Femur (tissue), 1 donor: ENCODE data around the gene CAPN1.
"Not testable (repeated sequence)": the region's sequence is repeated elsewhere in the genome, so short reads cannot be mapped to it uniquely, and the experiment has no call there.

ENCODE experiments used
- DNase-seq: peaks from one replicate; pipeline ENCODE4 v3.0.0-alpha.2; 2017

CAPN1 gene

DNA sequence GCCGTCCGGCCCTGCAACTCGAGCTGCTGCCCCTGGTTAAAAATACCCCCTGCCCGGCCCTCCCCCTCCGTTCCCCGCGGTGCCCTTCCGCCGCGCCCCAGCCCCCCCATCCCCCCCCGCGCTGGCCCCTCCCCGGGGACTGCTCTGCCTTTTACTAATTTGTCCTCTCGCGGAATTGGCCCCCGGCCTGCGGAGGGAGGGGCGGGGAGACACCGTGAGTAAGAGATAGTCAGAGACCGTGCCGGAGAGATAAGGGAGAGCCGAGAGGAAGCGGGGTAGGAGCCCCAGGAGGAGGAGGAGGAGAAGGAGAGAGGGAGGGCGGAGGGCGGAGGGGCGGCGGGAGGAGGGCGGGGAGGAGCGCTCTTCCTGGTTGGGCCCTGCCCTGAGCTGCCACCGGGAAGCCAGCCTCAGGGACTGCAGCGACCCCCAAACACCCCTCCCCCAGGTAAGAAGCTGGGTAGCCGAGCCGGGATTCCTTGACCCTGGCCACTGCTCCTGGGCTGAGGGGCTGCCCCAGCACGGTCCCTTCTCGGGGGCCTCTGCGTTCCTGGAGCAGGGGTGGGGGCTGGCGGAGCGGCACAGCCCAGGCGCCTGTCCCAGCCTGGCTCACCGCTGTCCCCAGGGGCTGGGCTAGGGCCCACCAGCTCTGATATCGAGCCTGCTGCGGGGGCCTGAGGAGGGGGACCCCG, at the start of gene CAPN1:
TSS of gene CAPN1 (plus strand) at position 360 of the 689 bp plus-strand sequence. CDS start 774 bp downstream, outside the sequence.
- DNase-seq = peak; percentile 84

- no peak for DNase-seq
These were observed 49.3 kb upstream of the CAPN1 start for GRCh38 chr11:65132238-65132987.

GRCh38 chr11:65132988-65133700, 48.6 kb upstream of the CAPN1 start:
- no peak for DNase-seq

DNA sequence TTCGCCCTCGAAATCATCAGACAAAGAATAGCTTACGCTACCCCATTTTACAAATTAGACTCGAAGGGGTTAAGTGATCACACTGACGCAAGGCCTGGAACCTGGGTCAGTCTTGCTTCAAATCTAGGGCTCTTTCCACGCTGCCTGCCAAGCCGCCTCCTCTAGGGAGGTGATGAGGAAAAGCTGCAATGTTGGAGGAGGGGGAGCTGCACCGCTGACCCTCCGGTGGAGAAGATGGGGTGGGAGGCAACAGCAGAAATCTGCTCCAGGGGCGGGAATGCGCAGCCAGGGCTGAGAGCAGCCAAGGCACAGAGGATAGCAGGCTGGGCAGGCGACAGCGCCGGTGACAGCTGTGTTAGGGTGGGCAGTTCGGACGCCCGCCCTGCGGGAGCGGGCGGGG, 48.0 kb upstream of the CAPN1 start:
- peak; percentile 86 for DNase-seq

DNA sequence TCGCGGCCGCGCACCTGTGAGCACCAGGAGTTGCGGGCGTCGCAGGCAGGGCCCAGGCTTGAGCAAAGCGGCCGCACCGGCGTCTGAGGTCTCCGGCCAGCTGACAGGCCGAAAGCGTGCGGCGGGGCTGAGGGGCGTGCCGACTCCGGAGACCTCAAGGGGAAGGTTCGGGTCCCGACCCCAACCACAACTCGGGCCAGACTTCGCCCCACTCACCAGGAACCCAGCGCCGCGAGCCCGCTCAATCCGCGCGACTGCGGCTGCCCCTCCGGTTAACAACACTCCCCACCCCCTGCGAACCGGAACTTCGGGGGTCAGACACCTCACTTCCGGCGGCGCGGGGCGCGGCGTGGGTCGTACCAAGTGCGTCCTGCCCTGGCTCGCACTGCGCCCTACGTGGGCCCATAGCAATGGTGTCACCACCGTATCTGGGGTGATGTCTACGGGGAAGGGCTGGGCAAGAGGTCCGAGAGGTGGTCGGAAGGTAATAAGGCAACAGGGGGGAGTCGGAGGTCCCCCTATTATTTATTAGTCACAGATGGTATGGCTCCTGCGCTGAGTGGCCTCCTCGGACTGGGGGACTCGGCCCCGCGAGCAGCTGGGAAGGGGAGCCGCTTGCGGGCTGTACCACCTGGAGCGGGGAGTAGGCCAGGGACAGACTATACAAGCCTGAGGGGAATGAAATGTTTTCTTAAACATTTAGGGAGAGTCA, 47.3 kb upstream of the CAPN1 start, which contains the start of gene SYVN1:
TSS of gene SYVN1 (minus strand) at position 280 of the 712 bp plus-strand sequence. CDS start 918 bp downstream, outside the sequence.
- peak; percentile 95 for DNase-seq

DNA sequence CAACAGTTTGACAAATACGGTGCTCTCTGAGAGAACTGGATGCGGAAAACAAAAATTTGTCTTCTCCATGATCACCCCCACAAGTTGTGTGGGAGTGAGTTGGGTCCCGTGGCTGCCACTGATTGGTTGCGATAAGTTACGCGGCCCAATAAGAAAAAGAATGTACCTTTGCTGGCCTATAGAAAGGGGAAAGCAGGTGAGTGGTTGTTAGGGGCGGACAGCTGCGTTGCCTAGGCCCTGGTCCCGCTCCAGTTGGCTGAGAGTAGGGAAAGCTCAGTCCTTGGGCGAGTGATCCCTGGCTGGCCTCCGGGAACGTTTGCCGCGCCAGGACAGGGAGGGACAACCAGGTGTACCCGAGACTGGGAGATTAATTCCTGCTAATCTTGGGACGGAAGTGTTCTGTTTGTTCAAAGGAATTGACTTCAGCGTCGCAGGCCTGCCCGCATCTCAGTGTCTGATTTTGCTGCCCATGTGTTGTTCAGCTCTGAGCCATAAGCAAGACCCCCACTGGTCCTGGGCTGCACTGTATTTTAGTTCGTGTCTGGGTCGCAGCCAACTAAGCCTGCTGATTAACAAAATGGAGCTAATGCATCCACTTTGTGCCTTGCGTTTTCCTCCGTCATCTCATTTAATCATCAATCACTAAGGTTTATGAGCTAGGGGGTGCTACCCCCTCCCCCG, 46.6 kb upstream of the CAPN1 start:
- peak; percentile 95 for DNase-seq

DNA sequence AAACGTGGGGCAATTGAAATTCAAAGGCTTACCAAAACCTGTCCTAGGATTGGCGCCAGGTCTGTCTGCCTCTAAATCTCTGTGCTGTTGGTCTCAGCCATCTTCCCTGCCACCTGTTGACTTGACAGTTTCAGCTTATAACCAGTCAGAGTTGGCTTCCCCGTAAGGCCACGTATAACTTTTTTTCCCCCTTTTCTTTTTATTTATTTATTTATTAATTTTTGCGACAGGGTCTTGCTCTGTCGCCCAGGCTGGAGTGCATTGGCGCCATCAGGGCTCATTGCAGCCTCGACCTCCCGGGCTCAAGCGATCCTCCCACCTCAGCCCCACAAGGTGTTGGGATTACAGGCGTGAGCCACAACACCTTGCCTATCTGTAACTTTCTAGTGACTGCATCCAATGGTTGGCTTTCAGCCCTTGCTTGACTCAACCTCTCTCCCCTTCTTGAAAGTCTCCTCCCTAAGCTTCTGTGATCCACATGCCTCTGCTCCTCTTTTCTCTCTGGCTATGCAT, 46.0 kb upstream of the CAPN1 start:
- no peak for DNase-seq

- no peak for DNase-seq
These were observed 45.1 kb upstream of the CAPN1 start for GRCh38 chr11:65136515-65137096.

DNA sequence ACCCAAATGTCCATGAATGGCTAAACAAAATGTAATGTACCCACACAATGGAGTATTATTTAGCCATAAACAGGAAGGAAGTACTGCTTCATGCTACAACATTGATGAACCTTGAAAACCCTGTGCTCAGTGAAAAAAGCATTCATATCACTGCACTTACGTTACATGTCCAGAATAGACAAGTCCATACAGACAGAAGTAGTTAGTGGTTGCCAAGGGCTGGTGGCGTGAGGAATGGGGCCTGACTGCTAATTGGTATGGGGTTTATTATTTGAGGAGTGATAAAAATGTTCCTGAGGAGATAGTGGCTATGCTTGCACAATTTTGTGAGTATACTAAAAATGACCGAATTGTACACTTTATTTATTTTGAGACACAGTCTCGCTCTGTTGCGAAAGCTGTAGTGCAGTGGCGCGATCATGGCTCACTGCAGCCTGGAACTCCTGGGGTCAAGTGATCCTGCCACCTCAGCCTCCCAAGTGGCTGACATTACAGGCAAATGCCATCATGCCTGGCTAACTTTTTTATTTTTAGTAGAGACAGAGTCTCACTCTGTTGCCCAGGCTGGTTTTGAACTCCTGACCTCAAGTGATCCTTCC, 39.7 kb upstream of the CAPN1 start:
- no peak for DNase-seq

GRCh38 chr11:65147352-65148075, 34.2 kb upstream of the CAPN1 start:
- no peak for DNase-seq

DNA sequence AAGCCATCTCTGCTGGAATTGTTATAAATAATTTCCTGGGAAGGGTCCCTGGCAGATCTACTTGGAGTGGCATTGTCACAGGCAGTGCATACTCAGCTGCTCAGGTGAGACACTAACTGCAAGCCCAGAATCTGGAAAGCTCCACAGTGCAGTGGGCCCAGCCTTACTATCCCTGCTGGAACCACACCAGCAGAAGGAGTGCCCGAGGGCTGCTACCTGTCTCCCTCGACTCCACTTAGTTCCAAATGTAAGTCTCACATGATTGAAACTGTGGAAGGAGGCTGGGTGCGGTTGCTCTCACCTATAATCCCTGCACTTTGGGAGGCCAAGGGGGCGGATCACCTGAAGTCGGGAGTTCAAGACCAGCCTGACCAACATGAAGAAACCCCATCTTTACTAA, 33.1 kb upstream of the CAPN1 start:
- no peak for DNase-seq

DNA sequence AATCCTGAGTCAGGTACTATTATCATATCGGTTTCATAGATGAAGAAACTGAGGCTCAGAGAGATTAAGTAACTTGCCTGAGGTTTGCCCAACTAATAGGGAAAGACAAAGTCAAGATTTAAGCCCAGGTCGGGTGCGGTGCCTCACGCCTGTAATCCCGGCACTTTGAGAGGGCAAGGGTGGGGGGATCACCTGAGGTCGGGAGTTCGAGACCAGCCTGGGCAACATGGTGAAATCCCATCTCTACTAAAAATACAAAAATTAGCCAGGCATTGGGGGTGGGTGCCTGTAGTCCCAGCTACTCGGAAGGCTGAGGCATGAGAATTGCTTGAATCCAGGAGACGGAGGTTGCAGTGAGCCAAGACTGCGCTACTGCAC, 31.6 kb upstream of the CAPN1 start:
- not testable (repeated sequence) for DNase-seq

GRCh38 chr11:65150509-65151299, 31.0 kb upstream of the CAPN1 start:
- DNase-seq = peak; percentile 83

GRCh38 chr11:65151331-65151899, 30.3 kb upstream of the CAPN1 start:
- DNase-seq = no peak

GRCh38 chr11:65152122-65152521, 29.6 kb upstream of the CAPN1 start:
- DNase-seq = no peak

- no peak for DNase-seq
These were observed 25.5 kb upstream of the CAPN1 start for GRCh38 chr11:65156256-65156655.

GRCh38 chr11:65156926-65157325, 24.8 kb upstream of the CAPN1 start:
- DNase-seq = no peak

- DNase-seq = no peak
These were observed 24.4 kb upstream of the CAPN1 start for GRCh38 chr11:65157336-65157735.

DNA sequence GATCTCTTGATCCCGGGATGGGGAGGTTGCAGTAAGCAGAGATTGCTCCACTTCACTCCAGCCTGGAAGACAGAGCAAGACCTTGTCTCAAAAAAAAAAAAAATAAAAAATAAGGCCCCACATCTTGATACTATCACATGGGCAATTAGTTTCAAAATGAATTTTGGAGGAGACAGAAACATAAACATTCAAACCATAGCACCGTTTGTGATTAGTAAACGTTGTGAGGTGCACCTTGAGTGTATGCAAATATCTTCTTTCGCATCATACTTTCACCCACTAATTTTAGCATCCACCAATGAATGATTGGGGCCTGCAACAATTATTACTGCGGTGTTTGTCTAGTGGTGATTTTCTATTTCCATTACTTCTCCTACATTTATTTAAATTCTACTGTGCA, 22.7 kb upstream of the CAPN1 start:
- DNase-seq = no peak
